Airway epithelial cell (primary cell): ENCODE measurements around the gene OR4S1. TPM values are rescaled to one million over a fixed set of nuclear protein-coding genes. Genes with fewer than 3 reads are reported as not detected.

Experiments used
- total RNA-seq: library from RNA; depleted of rRNA; stranded (reverse); fragments of >200 nt; gene quantifications from 2 replicates; pipeline ENCODE4 v1.2.3, GENCODE V29; 2015

OR4S1 gene, protein sequence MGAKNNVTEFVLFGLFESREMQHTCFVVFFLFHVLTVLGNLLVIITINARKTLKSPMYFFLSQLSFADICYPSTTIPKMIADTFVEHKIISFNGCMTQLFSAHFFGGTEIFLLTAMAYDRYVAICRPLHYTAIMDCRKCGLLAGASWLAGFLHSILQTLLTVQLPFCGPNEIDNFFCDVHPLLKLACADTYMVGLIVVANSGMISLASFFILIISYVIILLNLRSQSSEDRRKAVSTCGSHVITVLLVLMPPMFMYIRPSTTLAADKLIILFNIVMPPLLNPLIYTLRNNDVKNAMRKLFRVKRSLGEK
- total RNA-seq: not detected in 2 replicates

DNA sequence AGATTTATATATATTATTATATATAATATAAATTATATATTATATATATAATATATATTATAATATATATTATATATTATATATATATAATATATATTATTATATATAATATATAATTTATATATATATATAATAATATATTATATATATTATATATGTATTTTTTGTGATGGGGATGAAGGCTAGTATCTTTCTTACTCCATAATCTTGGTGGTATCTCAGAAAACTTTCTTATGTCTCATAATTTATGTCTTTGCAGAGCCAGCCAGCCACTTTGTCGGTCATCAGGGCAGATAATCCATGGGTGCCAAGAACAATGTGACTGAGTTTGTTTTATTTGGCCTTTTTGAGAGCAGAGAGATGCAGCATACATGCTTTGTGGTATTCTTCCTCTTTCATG, at the start of gene OR4S1:
TSS of gene OR4S1 (plus strand) at position 301 of the 400 bp plus-strand sequence. CDS start at position 301, 0 bp downstream.

DNA sequence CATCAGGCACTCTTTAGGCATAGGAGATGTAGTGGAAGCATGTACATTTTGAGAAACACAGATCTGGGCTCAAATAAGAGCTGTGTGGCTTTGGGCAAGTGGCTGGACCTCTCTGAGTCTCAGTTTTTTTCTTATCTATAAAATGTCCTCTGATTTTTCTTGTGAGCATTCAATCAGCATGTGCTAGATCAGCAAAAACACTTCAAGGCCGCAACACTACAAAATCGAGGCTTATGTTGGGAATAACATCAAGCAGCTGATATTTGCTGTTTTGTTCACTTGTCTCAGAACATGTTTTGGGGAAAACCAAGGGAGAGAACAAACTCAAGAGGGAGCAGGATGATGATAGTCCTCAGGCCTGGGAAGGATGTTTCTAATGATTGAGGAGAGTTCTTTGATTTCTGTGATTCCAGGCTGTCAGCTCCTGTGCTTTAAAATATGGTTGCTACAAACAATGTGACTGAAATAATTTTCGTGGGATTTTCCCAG, 42.6 kb upstream of the OR4S1 start, which contains the start of gene OR4X1:
TSS of gene OR4X1 (plus strand) at position 439 of the 489 bp plus-strand sequence. CDS start at position 439, 0 bp downstream.

DNA sequence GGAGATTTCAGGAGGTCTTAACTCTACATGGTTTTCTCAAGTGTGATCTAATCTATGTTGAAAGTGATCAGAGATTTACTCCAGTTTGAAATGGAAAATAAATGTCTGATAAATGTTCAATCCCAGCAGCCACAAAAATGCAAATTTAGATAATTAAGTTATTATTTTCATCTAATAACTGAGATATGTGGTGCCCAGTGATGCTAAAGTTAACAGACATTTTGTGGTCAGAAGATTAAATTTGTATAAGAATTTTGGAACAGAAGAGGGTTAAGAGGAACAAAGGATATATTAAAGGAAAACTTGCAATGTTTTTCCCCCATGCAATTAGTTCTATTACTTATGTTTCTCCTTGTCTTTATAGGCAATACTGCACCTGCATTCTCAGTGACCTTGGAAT, 18.6 kb downstream of the OR4S1 start, which contains the start of gene OR4C3:
TSS of gene OR4C3 (plus strand) at position 301 of the 400 bp plus-strand sequence. CDS start 102 bp downstream, outside the sequence.

Other genes with a start within 250 kb of the OR4S1 start
- gene OR4B1, start 89.4 kb upstream of the OR4S1 start, total RNA-seq: not detected in 2 replicates
- gene OR4X2, start 61.1 kb upstream of the OR4S1 start, total RNA-seq: not detected in 2 replicates
- not detected in 2 replicates for gene OR4X1, start 42.4 kb upstream of the OR4S1 start, total RNA-seq
- not detected in 2 replicates for gene OR4C3, start 18.7 kb downstream of the OR4S1 start, total RNA-seq
- not detected in 2 replicates for gene OR4C5, start 60.2 kb downstream of the OR4S1 start, total RNA-seq
- gene OR4A47, start 182.6 kb downstream of the OR4S1 start, total RNA-seq: not detected in 2 replicates